GM18873 (cell line): ENCODE data around the gene RAD21L1.
"Not testable (repeated sequence)": the region's sequence is repeated elsewhere in the genome, so short reads cannot be mapped to it uniquely, and the experiment has no call there.

Experiments used
- ATAC-seq: cut with Tn5 transposase; IDR thresholded peaks from one replicate; pipeline ENCODE4 v1.9.1; 2021; ENCODE audit warnings: mild to moderate bottlenecking, moderate library complexity, moderate number of reproducible peaks; ENCODE audit not compliant: unreplicated experiment, low FRiP score

The RAD21L1 gene

DNA sequence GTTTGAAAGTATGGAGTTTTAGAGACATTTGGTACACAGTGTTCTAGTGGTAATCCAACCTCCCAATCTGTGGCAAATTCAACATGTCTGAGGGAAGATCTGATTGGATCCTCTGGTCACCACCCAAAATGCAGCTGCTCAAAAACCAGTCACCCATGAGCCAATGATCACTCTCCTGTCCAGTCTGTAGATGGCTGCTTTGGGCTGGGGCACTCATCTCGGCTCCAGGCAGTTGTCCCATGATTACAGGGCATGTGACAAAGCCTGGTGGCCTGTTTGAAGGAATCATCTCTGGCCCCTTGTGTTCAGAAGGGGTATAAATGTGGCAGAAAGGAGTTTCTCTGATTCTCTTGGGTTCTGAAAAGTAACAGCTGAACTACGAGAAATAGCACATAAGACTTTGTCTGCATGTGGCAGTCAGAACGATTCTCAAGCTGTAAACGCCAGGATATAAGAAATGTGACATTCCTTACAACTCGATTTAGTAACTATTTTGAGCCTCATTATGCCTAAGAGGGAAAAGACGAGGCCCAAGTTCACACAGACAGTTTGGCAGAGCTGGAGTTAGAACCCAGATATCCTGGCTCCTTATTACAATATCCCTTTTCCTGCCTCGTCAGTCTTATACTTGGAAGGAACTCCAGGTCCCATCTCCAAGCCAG, 26.5 kb upstream of the RAD21L1 start:
- no peak for ATAC-seq

- no peak for ATAC-seq
These were observed 25.9 kb upstream of the RAD21L1 start for GRCh38 chr20:1199964-1200363.

GRCh38 chr20:1202762-1203504, 22.9 kb upstream of the RAD21L1 start, which contains the start of gene C20orf202:
TSS of gene C20orf202 (plus strand) at chr20:1203454. CDS start at chr20:1203586, 132 bp downstream.
- ATAC-seq, result no peak

DNA sequence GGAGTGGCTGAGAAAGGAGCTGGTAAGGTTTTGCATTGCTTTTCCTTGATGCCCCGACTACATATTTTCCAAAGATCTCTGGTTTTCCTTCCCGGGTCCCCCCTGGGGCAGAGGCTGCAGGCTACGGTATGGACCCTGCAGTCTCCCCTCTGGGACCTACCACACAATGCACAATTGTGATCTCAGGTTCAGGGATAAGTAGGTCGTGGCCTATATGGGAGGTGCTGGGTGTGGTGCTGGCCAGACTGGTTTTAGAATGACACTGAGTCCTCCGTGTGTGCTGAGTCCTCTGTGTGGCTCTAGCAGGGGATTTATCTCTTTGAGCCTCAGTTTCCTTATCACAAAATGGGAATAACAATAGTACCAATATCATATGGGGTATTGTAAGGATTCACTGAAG, 22.2 kb upstream of the RAD21L1 start:
- ATAC-seq, result no peak

DNA sequence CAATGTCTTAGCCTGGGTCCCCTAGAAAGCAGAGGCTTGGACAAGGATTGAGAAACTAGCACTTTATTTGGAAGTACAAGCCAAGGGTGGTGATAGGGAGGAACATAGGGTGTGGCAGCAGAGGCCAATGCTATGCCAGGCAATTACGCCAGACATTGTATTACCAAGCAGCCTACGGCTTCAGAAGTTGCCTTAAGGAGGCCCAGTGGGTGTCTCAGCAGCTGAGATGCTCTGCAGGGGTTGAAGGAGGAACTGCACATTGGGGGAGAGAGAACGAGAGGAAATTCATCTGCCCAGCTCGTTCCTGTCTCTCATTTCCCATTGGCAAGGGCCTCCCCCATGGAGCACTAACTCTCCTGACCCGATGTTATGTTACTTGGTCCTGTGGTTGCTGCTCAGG, 21.7 kb upstream of the RAD21L1 start:
- no peak for ATAC-seq

DNA sequence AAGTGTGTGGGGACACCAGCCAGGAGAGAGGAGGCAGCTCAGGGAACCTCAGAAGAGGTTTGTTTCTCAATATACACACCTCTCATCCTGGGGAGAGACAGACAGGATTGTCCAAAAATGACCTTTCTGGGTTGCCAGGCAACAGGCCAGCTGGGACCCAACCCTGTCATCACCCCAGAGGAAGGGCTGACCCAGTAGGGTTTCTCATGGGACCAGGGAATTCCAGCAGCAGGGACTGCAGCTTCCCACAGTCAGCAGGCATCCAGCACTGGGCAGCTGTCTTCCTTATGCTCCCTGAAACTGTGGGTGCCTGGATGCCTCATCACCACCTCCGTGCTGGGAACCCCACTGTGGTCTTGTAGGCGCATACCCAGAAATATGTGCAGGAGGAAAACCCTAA, 21.3 kb upstream of the RAD21L1 start:
- no peak for ATAC-seq

DNA sequence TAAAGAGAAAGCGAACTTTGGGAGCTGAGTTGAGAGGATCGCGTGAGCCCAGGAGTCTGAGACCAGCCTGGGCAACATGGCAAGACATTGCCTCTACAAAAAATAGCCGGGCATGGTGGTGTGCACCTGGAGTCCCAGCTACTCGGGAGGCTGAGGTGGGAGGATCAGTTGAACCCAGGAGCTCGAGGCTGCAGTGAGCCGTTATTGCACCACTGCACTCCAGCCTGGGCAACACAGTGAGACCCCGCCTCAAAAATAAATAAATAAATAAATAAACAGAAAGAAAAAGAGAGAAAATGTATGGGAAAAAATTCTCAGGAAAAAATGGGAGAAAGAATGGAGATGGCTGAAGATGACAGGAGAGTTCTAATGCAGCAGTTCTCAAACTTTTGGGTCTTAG, 20.0 kb upstream of the RAD21L1 start:
- no peak for ATAC-seq

DNA sequence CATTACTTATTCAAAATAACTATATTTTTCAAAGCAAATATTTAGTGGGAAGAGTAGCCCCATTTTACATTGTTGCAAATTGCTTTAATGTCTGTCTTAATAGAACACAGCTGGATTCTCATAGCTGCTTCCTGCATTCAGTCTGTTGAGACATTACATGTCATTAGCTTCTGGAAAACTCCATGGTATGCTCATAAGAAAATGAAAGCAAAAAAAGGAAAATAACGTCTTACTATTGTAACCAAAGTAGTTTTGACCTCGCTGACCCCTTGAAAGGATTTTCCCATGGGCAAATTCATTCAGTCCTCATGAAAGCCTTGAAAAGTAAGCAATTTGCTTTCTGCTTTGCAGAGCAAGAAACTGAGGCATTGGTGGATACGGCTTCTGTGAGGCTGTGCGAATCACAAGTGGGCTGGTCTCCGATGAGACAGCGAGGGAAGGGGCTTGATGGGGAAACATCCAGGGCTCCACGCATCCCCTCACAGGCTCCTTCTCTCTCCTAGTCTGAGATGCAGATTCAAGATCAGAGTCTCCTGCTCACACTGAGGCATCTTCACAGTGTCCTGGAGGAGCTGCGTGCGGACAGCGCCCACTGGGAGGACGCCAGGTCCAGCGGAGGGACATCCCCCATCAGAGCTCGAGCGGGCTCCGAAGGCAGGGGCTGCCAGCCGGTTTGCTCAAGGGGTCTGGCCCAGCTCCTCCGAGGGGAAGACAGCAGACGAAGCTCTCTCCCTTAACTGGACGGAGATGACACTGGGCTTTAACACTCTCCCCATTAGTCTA, 19.3 kb upstream of the RAD21L1 start:
- no peak for ATAC-seq

GRCh38 chr20:1207293-1207878, 18.5 kb upstream of the RAD21L1 start:
- no peak for ATAC-seq

GRCh38 chr20:1209447-1210387, 16.1 kb upstream of the RAD21L1 start:
- no peak for ATAC-seq

DNA sequence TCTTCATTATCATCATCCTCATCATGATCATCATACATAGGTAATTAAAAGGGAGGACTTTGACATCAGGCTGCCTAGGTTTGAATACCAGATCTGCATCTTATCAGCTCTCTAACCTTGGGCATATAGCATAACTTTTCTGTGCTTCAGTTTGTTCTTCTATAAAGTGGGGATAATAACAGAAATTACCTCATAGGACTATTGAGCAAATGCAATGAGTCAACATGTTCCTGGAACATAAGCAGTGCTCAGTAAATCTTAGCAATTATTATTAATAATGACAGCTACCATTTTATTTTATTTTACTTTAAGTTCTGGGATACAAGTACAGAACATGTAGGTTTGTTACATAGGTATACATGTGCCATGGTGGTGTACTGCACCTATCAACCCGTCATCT, 15.3 kb upstream of the RAD21L1 start:
- no peak for ATAC-seq

DNA sequence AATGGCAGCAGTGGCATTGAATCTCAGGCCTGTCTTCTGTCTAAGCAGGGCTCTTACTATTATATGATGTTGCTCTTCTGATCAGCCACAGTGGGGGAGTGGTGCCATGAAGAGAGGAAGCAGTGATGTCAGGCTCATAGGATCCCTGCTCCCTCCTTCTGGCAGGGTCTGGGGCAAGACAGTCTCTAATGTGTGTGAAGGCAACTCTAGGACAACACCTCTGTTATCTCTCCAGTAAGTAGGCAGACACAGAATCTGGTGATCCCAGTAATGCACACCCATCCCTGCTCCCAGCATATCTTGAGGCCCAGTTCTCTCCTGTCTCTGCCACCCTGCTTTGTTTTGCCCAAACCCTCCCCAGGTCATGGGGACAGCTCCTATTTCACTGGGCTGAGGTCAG, 13.8 kb upstream of the RAD21L1 start:
- no peak for ATAC-seq

DNA sequence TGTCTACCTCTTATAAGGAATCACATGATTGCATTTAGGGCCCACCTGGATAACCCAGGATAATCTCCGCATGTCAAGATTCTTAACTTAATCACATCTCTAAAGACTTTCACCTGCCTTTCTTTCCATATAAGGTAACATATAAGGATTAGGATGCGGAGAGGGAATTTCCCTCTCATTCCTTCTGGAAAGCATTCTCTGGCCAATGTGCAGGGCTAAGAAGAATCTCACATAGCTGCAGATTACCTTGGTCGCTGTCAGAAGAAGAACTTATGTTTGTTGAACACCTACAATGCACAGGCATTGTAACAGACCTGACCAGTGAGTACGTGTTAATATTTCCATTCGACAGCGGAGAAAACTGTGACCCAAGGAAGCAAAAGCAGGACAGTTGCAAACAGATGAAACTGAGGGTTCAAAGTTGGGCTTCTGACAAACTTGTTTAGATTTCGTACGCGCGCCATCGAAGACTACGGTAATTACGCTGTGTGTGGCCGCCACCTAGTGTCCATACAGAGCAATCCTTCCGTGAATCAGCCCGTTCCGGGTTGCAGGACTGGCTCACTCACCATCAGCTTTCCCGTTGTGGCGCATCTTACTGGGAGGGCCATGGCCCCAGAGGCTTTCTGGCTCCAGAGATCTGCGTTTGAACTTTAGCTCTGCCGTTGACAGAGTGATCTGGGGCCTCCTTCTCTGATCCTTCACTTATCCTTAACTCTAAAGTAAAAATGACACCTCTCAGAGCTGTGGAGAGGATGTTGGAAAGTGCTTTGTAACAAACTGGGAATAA, 13.0 kb upstream of the RAD21L1 start:
- no peak for ATAC-seq

GRCh38 chr20:1214838-1215261, 11.0 kb upstream of the RAD21L1 start:
- no peak for ATAC-seq

DNA sequence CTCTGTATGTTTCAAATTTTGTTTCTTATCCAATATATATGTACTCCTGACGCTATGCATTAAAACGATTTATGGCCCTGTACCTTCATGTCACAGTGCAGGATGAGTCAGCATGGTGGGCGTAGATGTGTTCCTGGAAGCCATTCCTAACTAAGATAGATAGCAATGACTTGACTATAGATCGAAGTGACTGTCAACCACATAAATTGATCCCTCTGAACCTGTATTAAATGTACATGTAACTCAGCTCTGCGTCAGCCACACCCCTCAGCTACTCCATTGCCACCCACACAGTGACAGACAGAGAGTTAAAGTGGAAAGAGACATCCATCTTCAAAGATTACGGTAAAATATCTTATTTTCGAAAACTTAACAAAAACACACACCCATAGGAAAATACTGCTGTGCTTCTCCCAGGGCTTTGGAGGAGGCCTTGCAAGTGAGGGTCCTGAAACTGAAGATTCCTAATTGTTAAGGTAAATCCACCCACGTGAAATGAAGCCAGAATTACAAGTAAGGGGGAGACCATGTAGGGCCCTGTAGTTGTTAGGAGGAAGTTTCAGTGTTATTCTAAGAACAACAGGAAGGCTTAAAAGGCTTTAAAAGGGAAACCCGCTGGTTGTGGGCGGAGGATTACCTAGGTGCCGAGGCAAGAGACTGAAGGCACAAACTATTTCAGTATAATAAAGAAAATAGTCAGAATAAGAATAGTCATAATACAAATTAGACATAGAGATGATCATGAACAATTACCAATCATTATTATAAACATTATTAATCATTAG, 10.3 kb upstream of the RAD21L1 start:
- no peak for ATAC-seq

GRCh38 chr20:1216527-1217427, 9.1 kb upstream of the RAD21L1 start:
- ATAC-seq, result not testable (repeated sequence)

- ATAC-seq, result not testable (repeated sequence)
These were observed 3.1 kb upstream of the RAD21L1 start for GRCh38 chr20:1222750-1223149.
